Keratinocyte (primary cell): ENCODE data around the gene MGAT5B. TPM values are rescaled to one million over a fixed set of nuclear protein-coding genes. Genes with fewer than 3 reads are reported as not detected.

ENCODE experiments used
- DNase-seq: peaks from one replicate; pipeline ENCODE4 v3.0.0-alpha.2; 2011; ENCODE audit warnings: low read depth, missing footprints, low spot score
- FAIRE-seq: peaks from 2 replicates; lab custom pipeline; 2011; peaks lifted over from hg19 to GRCh38; lab: Jason Lieb, UNC
- H2AFZ ChIP-seq: 2 replicates; pipeline ENCODE4 v1.6.0; 2012; ENCODE audit warnings: low read length, control low read depth, inconsistent platforms; ENCODE audit not compliant: control insufficient read depth
- H3K27ac ChIP-seq: 2 replicates; pipeline ENCODE4 v1.5.1; 2011; ENCODE audit warnings: low read length; ENCODE audit not compliant: control insufficient read depth, insufficient read depth
- H3K27me3 ChIP-seq: 3 replicates; pipeline ENCODE4 v1.6.0; 2011; ENCODE audit warnings: low read length; ENCODE audit not compliant: control insufficient read depth, insufficient read depth; ENCODE audit errors: extremely low read depth
- H3K36me3 ChIP-seq, 2 experiments: 2 replicates in 1 of 2; 3 replicates in 1 of 2; pipeline ENCODE4 v1.5.1; 2011; ENCODE audit warnings: low read length in 2 of 2, mild to moderate bottlenecking in 1 of 2; ENCODE audit not compliant: control insufficient read depth in 2 of 2, insufficient read depth in 2 of 2; ENCODE audit errors: extremely low read depth in 1 of 2
- H3K4me1 ChIP-seq: 3 replicates; pipeline ENCODE4 v1.5.1; 2011; ENCODE audit warnings: low read length; ENCODE audit not compliant: control insufficient read depth, insufficient read depth; ENCODE audit errors: extremely low read depth
- H3K4me2 ChIP-seq: 3 replicates; pipeline ENCODE4 v1.6.0; 2011; ENCODE audit warnings: low read depth, low read length; ENCODE audit not compliant: control insufficient read depth, insufficient read depth; ENCODE audit errors: extremely low read depth
- H3K4me3 ChIP-seq, 3 experiments: fragments of 200-600 bp in 1 of 3; sonication (generic) in 1 of 3; 2 replicates in 2 of 3; 3 replicates in 1 of 3; pipeline ENCODE4 v1.5.1; 2011 to 2016; ENCODE audit warnings: low read length in 3 of 3, mild to moderate bottlenecking in 3 of 3, control low read depth in 2 of 3, inconsistent platforms in 1 of 3, low read depth in 1 of 3, mixed read lengths in 1 of 3, mixed run types in 1 of 3, moderate library complexity in 1 of 3; ENCODE audit not compliant: control insufficient read depth in 2 of 3, insufficient read depth in 2 of 3; ENCODE audit errors: extremely low read depth in 1 of 3
- H3K79me2 ChIP-seq: 2 replicates; pipeline ENCODE4 v1.6.0; 2012; ENCODE audit warnings: low read length; ENCODE audit not compliant: control insufficient read depth, insufficient read depth
- H3K9ac ChIP-seq: 3 replicates; pipeline ENCODE4 v1.6.0; 2011; ENCODE audit warnings: low read length; ENCODE audit not compliant: control insufficient read depth, insufficient read depth; ENCODE audit errors: extremely low read depth
- H3K9me1 ChIP-seq: 3 replicates; pipeline ENCODE4 v1.6.0; 2011; ENCODE audit warnings: low read length; ENCODE audit not compliant: control insufficient read depth, insufficient read depth; ENCODE audit errors: extremely low read depth
- H3K9me3 ChIP-seq: 2 replicates; pipeline ENCODE4 v1.5.1; 2012; ENCODE audit warnings: low read depth, low read length; ENCODE audit not compliant: control insufficient read depth
- H4K20me1 ChIP-seq: 3 replicates; pipeline ENCODE4 v1.6.0; 2011; ENCODE audit warnings: low read length; ENCODE audit not compliant: control insufficient read depth, insufficient read depth; ENCODE audit errors: extremely low read depth
- EZH2 ChIP-seq: IDR thresholded peaks from one replicate; pipeline ENCODE4 v1.6.1; 2012; ENCODE audit warnings: inconsistent platforms, mild to moderate bottlenecking, low read length, moderate library complexity
- dilution Hi-C: fragments of 300-500 bp; cut with MboI; formaldehyde crosslinking; loops from one replicate; pipeline ENCODE4 v1.7.0; 2020; ENCODE audit warnings: low sequenced_read_pairs; ENCODE audit not compliant: extremely low pct_ligation_motif_present
- polyA plus RNA-seq, 5 experiments: library from polyadenylated mRNA; depleted of rRNA in 3 of 5; stranded (reverse) in 3 of 5; stranded (forward) in 1 of 5; unstranded in 1 of 5; fragments of >200 nt; gene quantifications; 1 replicate in 1 of 5; 2 replicates in 3 of 5; 3 replicates in 1 of 5; pipeline versions ENCODE4 v1.2.1 to v1.2.3, GENCODE V29; 2011 to 2012; ENCODE audit warnings: missing spikeins in 2 of 5, low read depth in 1 of 5, low replicate concordance in 1 of 5
- TF ChIP-seq, protein P1 (sequence below), 3 experiments: IDR thresholded peaks in 1 of 3; conservative IDR thresholded peaks in 1 of 3; optimal IDR thresholded peaks in 1 of 3; 2 replicates in 2 of 3; 3 replicates in 1 of 3; pipeline versions ENCODE3 to v1.5.1; 2011; ENCODE audit warnings: low read length in 3 of 3, mild to moderate bottlenecking in 3 of 3, moderate library complexity in 2 of 3, control low read depth in 1 of 3, inconsistent platforms in 1 of 3; ENCODE audit not compliant: insufficient read depth in 2 of 3; ENCODE audit errors: extremely low read depth in 1 of 3

Gene MGAT5B
- polyA plus RNA-seq, 1 donor (not counting 4 experiments of a cell fraction or from before 2014, with no cell fraction given), result 0.29 TPM

DNA sequence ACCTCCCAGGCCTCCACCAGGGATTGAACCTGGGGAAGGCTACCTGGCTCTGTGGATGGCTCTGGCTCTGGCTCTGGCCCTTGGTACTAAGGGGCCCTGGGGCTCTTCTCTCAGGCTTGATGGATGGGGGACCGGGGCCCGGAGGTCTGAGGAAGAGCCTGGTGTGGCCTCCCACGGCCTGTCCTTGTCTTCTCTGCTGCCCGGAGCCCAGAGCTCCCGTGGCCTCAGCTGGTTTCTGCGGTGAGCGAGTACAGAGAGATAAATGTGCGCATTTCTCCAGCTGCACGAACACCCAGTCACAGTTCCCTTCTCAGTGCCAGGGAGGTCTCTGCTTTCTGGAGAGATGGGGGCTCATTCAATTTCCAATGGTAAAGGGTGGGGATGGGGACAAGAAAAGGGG is 9.2 kb downstream of the MGAT5B start:
- DNase-seq (no peak), FAIRE-seq (no peak)
- Histone ChIP-seq H3K9me3 (peaks cover 5% of the 10 kb centered on the region), H3K79me2 (no peaks in the 10 kb centered on the region), H3K36me3 (no peaks in the 10 kb centered on the region), H3K9me1 (no peaks in the 10 kb centered on the region), H3K9ac (no peak overlapping the region), H2AFZ (no peak overlapping the region), H4K20me1 (peaks cover 2% of the 10 kb centered on the region), H3K27me3 (peaks cover 70% of the 10 kb centered on the region), H3K27ac (no peak overlapping the region), H3K4me3 (no peak overlapping the region), H3K4me1 (peaks cover 13% of the 10 kb centered on the region), H3K4me2 (no peak overlapping the region)
- TF ChIP-seq, protein P1, sequence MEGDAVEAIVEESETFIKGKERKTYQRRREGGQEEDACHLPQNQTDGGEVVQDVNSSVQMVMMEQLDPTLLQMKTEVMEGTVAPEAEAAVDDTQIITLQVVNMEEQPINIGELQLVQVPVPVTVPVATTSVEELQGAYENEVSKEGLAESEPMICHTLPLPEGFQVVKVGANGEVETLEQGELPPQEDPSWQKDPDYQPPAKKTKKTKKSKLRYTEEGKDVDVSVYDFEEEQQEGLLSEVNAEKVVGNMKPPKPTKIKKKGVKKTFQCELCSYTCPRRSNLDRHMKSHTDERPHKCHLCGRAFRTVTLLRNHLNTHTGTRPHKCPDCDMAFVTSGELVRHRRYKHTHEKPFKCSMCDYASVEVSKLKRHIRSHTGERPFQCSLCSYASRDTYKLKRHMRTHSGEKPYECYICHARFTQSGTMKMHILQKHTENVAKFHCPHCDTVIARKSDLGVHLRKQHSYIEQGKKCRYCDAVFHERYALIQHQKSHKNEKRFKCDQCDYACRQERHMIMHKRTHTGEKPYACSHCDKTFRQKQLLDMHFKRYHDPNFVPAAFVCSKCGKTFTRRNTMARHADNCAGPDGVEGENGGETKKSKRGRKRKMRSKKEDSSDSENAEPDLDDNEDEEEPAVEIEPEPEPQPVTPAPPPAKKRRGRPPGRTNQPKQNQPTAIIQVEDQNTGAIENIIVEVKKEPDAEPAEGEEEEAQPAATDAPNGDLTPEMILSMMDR (optimal IDR thresholded peaks at IDR 0.05 in 1 of 3, IDR thresholded peaks at IDR 0.05 in 1 of 3, conservative IDR thresholded peaks at IDR 0.05 in 1 of 3; ENCODE audit: extremely low read depth in 1 of 3, insufficient read depth in 2 of 3, low read length in 3 of 3), result no peak
- TF ChIP-seq EZH2, result no peak
- dilution Hi-C loops, result loop anchor here (25.0 kb wide), 1 partner anchor 110 kb away; no protein-coding TSS in a partner anchor

DNA sequence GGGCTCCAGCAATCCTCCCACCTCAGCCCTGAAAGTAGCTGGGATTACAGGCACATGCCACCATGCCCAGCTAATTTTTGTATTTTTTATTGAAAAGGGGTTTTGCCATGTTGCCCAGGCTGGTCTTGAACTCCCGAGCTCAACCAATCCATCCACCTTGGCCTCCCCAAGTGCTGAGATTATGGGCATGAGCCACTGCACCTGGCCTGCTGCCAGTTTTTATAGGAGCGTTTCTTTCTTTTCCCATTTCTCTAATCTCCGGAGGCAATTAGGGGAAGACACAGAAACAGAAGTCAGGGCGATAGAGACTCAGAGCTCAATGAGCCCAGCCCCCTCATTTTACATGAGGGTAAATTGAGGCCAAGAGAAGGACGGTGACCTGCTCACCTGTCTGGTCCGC is 10.4 kb downstream of the MGAT5B start:
- no peaks in the 10 kb centered on the region for H3K36me3 ChIP-seq
- H3K9me3 ChIP-seq, result peaks cover 5% of the 10 kb centered on the region
- H3K4me2 ChIP-seq, result no peak overlapping the region
- no peak overlapping the region for H3K27ac ChIP-seq
- peaks cover 63% of the 10 kb centered on the region for H3K27me3 ChIP-seq
- dilution Hi-C loops, result loop anchor here (25.0 kb wide), 1 partner anchor 109 kb away; no protein-coding TSS in a partner anchor
- FAIRE-seq (no peak), DNase-seq (no peak)
- no peak overlapping the region for H3K4me3 ChIP-seq
- H2AFZ ChIP-seq, result no peak overlapping the region
- no peak for TF ChIP-seq EZH2
- H3K79me2 ChIP-seq, result no peaks in the 10 kb centered on the region
- H3K9ac ChIP-seq, result no peak overlapping the region
- no peaks in the 10 kb centered on the region for H3K9me1 ChIP-seq
- H4K20me1 ChIP-seq, result no peaks in the 10 kb centered on the region
- H3K4me1 ChIP-seq, result peaks cover 2% of the 10 kb centered on the region

DNA sequence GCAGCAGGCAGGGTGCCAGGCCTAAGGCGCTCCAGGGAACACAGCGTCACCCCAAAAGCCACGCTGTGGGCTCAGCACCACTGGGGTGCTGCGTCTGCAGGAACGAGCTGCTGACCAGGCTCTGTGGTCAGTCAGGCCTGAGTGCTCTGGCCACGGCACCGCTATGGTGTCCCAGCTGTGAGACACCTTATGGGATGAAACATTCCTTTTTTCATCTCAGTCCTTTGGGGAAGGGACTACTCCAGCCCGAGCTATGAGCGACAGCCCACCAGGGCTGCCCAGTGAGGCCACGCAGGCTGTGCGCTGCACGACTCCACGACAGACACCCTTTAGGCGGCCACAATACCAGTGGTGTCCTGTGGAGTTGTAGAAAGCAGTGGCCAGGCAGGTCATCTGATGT is 11.1 kb downstream of the MGAT5B start:
- Histone ChIP-seq H3K9ac (no peak overlapping the region), H3K27ac (no peak overlapping the region), H3K9me1 (no peaks in the 10 kb centered on the region), H2AFZ (no peak overlapping the region), H3K4me1 (no peaks in the 10 kb centered on the region), H3K79me2 (no peaks in the 10 kb centered on the region), H3K36me3 (no peaks in the 10 kb centered on the region), H3K4me3 (no peak overlapping the region), H3K27me3 (peaks cover 59% of the 10 kb centered on the region), H3K4me2 (no peak overlapping the region), H3K9me3 (peaks cover 5% of the 10 kb centered on the region), H4K20me1 (no peaks in the 10 kb centered on the region)
- TF ChIP-seq EZH2, result no peak
- TF ChIP-seq, protein P1 (optimal IDR thresholded peaks at IDR 0.05 in 1 of 3, IDR thresholded peaks at IDR 0.05 in 1 of 3, conservative IDR thresholded peaks at IDR 0.05 in 1 of 3; ENCODE audit: extremely low read depth in 1 of 3, insufficient read depth in 2 of 3, low read length in 3 of 3), result no peak
- dilution Hi-C loops, result loop anchor here (25.0 kb wide), 1 partner anchor 108 kb away; no protein-coding TSS in a partner anchor
- FAIRE-seq (no peak), DNase-seq (no peak)
